ENCODE results near the gene NEO1. TPM values are rescaled to one million over a fixed set of nuclear protein-coding genes. Genes with fewer than 3 reads are reported as not detected.

NEO1 gene
- total and polyA plus RNA-seq, 2 of the 13 experiments (the other 11 are each of a cell fraction or from before 2014, with no cell fraction given): 8.4 to 11.0 TPM

- TF ChIP-seq, protein P1, sequence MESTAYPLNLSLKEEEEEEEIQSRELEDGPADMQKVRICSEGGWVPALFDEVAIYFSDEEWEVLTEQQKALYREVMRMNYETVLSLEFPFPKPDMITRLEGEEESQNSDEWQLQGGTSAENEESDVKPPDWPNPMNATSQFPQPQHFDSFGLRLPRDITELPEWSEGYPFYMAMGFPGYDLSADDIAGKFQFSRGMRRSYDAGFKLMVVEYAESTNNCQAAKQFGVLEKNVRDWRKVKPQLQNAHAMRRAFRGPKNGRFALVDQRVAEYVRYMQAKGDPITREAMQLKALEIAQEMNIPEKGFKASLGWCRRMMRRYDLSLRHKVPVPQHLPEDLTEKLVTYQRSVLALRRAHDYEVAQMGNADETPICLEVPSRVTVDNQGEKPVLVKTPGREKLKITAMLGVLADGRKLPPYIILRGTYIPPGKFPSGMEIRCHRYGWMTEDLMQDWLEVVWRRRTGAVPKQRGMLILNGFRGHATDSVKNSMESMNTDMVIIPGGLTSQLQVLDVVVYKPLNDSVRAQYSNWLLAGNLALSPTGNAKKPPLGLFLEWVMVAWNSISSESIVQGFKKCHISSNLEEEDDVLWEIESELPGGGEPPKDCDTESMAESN (CRISPR knock-in tag; conservative IDR thresholded peaks at IDR 0.05): no peak
- TF ChIP-seq, protein P2, sequence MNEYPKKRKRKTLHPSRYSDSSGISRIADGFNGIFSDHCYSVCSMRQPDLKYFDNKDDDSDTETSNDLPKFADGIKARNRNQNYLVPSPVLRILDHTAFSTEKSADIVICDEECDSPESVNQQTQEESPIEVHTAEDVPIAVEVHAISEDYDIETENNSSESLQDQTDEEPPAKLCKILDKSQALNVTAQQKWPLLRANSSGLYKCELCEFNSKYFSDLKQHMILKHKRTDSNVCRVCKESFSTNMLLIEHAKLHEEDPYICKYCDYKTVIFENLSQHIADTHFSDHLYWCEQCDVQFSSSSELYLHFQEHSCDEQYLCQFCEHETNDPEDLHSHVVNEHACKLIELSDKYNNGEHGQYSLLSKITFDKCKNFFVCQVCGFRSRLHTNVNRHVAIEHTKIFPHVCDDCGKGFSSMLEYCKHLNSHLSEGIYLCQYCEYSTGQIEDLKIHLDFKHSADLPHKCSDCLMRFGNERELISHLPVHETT (CRISPR knock-in tag; conservative IDR thresholded peaks at IDR 0.05): no peak
- TF ChIP-seq SKIL (CRISPR knock-in tag; IDR thresholded peaks at IDR 0.05; ENCODE audit: borderline replicate concordance) (no peak), FOXM1 (CRISPR knock-in tag; IDR thresholded peaks at IDR 0.05) (no peak), ZNF331 (CRISPR knock-in tag; IDR thresholded peaks at IDR 0.05) (no peak)
These were observed 26.0 kb downstream of the NEO1 start (continued) for GRCh38 chr15:73078291-73078690.

DNA sequence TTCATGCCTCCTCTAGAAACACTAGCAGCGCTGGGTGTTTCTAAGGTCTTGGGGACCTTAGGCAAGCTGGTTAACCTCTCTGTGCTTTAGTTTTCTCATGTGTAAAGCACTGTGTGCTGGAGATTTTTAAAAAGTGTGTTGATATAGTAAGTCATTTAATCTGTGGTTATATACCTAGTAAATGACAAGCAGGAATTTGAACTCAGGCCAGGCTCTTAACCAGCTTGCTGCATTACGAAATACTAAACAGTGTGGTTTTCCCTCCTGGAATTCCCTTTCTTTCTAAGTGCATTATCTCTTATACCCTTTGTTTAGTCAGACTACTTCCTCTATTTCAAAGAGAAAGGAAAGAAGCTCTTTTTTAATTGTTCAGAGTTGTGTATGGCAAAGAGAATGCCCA lies 26.5 kb downstream of the NEO1 start:
- H3K79me2 ChIP-seq (ENCODE audit: insufficient read depth, low read length): no peaks in the 10 kb centered on the region
- H3K9ac ChIP-seq (ENCODE audit: insufficient read depth, low read depth, low read length): no peak overlapping the region
- WGBS (ENCODE audit: low lambda C conversion rate): 59% methylated on average over 2 of the region's 2 CpGs
- no peak overlapping the region for H3K27ac ChIP-seq (ENCODE audit: extremely low read length, insufficient read depth, low read length)
- no peak overlapping the region for H2AFZ ChIP-seq (ENCODE audit: low read length)
- H3K27me3 ChIP-seq (ENCODE audit: control insufficient read depth in 1 of 2, insufficient read depth in 2 of 2, low read length in 2 of 2): no peaks in the 10 kb centered on the region
- H3K36me3 ChIP-seq (replicated peaks in 1 of 2; ENCODE audit: control insufficient read depth in 1 of 2, insufficient read depth in 2 of 2, low read length in 2 of 2): no peaks in the 10 kb centered on the region
- H3K4me1 ChIP-seq (ENCODE audit: insufficient read depth, low read length): peaks cover 12% of the 10 kb centered on the region
- in situ Hi-C loops (cut with HindIII; ENCODE audit: extremely low pct_ligation_motif_present, low pct_unique_long_range_greater_than_20kb) (no loop called here), intact Hi-C loops (cut with micrococcal nuclease; ENCODE audit: unreplicated experiment) (loop anchor here (2.0 kb wide), 1 partner anchor 26 kb away; the partner anchor contains the start of gene NEO1)
- peak overlapping the region; percentile 6; the same call in 1 of the 2 replicates for H3K4me2 ChIP-seq (ENCODE audit: low read depth, low read length)
- H4K20me1 ChIP-seq (ENCODE audit: insufficient read depth, low read length): no peaks in the 10 kb centered on the region
- POLR2A ChIA-PET: interaction anchor here (0.7 kb wide), 1 partner anchor 296 kb away, joined by 3 read pairs; no protein-coding TSS in a partner anchor
- CTCF ChIA-PET (ENCODE audit: low intra/inter-chr PET ratio, low total read pairs): no interaction called here
- ATAC-seq (peak; percentile 36; the same call in 1 of the 3 replicates), DNase-seq (ENCODE audit: low spot score) (peak; percentile 73), FAIRE-seq (no peak)
- TF ChIP-seq SOX6 (IDR thresholded peaks at IDR 0.05) (no peak), SOX6 (CRISPR knock-in tag; IDR thresholded peaks at IDR 0.05) (peak; percentile 63; the same call in 1 of the 2 replicates), SOX5 (CRISPR knock-in tag; IDR thresholded peaks at IDR 0.05; ENCODE audit: borderline replicate concordance) (peak; percentile 68; the same call in 1 of the 2 replicates), SOX13 (IDR thresholded peaks at IDR 0.05) (no peak), SOX13 (CRISPR knock-in tag; conservative IDR thresholded peaks at IDR 0.05 in 1 of 2, IDR thresholded peaks at IDR 0.05 in 1 of 2) (peak in 1 of 2 experiments; percentile 85; a peak in 2 of 4 replicates), ARNT (IDR thresholded peaks at IDR 0.05) (no peak), CEBPB (IDR thresholded peaks at IDR 0.05; ENCODE audit: borderline replicate concordance, low read depth, low read length) (peak; percentile 61), ZNF354B (CRISPR knock-in tag; IDR thresholded peaks at IDR 0.05) (no peak), CEBPG (CRISPR knock-in tag; IDR thresholded peaks at IDR 0.05) (peak; percentile 54)
- TF ChIP-seq, protein P3, sequence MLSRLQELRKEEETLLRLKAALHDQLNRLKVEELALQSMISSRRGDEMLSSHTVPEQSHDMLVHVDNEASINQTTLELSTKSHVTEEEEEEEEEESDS (CRISPR knock-in tag; IDR thresholded peaks at IDR 0.05; ENCODE audit: borderline replicate concordance): no peak
- TF ChIP-seq, protein P4, sequence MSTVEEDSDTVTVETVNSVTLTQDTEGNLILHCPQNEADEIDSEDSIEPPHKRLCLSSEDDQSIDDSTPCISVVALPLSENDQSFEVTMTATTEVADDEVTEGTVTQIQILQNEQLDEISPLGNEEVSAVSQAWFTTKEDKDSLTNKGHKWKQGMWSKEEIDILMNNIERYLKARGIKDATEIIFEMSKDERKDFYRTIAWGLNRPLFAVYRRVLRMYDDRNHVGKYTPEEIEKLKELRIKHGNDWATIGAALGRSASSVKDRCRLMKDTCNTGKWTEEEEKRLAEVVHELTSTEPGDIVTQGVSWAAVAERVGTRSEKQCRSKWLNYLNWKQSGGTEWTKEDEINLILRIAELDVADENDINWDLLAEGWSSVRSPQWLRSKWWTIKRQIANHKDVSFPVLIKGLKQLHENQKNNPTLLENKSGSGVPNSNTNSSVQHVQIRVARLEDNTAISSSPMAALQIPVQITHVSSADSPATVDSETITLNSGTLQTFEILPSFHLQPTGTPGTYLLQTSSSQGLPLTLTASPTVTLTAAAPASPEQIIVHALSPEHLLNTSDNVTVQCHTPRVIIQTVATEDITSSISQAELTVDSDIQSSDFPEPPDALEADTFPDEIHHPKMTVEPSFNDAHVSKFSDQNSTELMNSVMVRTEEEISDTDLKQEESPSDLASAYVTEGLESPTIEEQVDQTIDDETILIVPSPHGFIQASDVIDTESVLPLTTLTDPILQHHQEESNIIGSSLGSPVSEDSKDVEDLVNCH (CRISPR knock-in tag; IDR thresholded peaks at IDR 0.05): no peak
- no TSS peak for BruUV-seq (replicated peaks)
- no peaks in the 10 kb centered on the region for H3K9me3 ChIP-seq (ENCODE audit: low read length)
- H3K4me3 ChIP-seq (replicated peaks in 1 of 3; ENCODE audit: insufficient read depth in 1 of 3, low read depth in 2 of 3, low read length in 3 of 3): no peak overlapping the region
